Esophagus muscularis mucosa (tissue), 4 donors: ENCODE measurements around the gene YLPM1. TPM values are rescaled to one million over a fixed set of nuclear protein-coding genes. Genes with fewer than 3 reads are reported as not detected.
A peak's percentile ranks its signal among the peaks of the same experiment; 100 is the strongest.

Experiments used
- DNase-seq: peaks from one replicate; pipeline ENCODE4 v3.0.0-alpha.2; 2017; ENCODE audit errors: extremely low spot score
- H3K27ac ChIP-seq, 4 donors: fragments of 200-600 bp; sonication (generic); replicated peaks in 1 of 4; 1 replicate in 3 of 4; 2 replicates in 1 of 4; pipeline ENCODE4 v1.5.1; 2016 to 2019; ENCODE audit warnings: mild to moderate bottlenecking in 1 of 4
- H3K27me3 ChIP-seq, 4 donors: fragments of 200-600 bp; sonication (generic); one replicate each; pipeline versions ENCODE4 v1.5.1 to v1.6.0; 2016 to 2019
- H3K36me3 ChIP-seq, 4 donors: fragments of 200-600 bp; sonication (generic); one replicate each; pipeline ENCODE4 v1.5.1; 2016 to 2019
- H3K4me1 ChIP-seq, 4 donors: fragments of 200-600 bp; sonication (generic); one replicate each; pipeline ENCODE4 v1.5.1; 2016 to 2019
- H3K4me3 ChIP-seq, 4 donors: fragments of 200-600 bp; sonication (generic); 1 replicate in 2 of 4; 2 replicates in 2 of 4; pipeline ENCODE4 v1.5.1; 2016 to 2019; ENCODE audit warnings: mild to moderate bottlenecking in 4 of 4, moderate library complexity in 1 of 4
- H3K9me3 ChIP-seq, 4 donors: fragments of 200-600 bp; sonication (generic); 1 replicate in 3 of 4; 2 replicates in 1 of 4; pipeline ENCODE4 v1.5.1; 2016 to 2019
- EP300 ChIP-seq: sonication (generic); formaldehyde crosslinking; IDR thresholded peaks from one replicate; pipeline ENCODE4 v1.6.1; 2017; ENCODE audit warnings: antibody characterized with exemption
- POLR2A ChIP-seq: fragments of 450-650 bp; IDR thresholded peaks from one replicate; pipeline ENCODE4 v1.6.1; 2017; ENCODE audit warnings: antibody characterized with exemption, moderate library complexity, mild to moderate bottlenecking, low read depth
- POLR2AphosphoS5 ChIP-seq, 2 donors: sonication (generic); formaldehyde crosslinking; IDR thresholded peaks; one replicate each; pipeline ENCODE4 v1.6.1; 2017; ENCODE audit warnings: antibody characterized with exemption in 2 of 2
- WGBS: methylation state at CpG from one replicate; pipeline ENCODE4 v1.1.5; 2018; 5-methylcytosine and 5-hydroxymethylcytosine counted together
- intact Hi-C: fragments of 100-400 bp; cut with DNase I; formaldehyde crosslinking; loops from one replicate; pipeline ENCODE4 v1.15.1; 2023
- total RNA-seq, 4 donors: library from RNA; depleted of rRNA; stranded (reverse); fragments of >200 nt; gene quantifications; one replicate each; pipeline versions ENCODE4 v1.1.0 to v1.2.1, GENCODE V29; 2016
- TF ChIP-seq, protein P1 (sequence below), 3 experiments: fragments of 200-600 bp in 2 of 3; fragments of 450-650 bp in 1 of 3; sonication (generic) in 2 of 3; IDR thresholded peaks; one replicate each; pipeline ENCODE4 v1.5.1; 2017 to 2019; ENCODE audit warnings: antibody characterized with exemption in 3 of 3, mild to moderate bottlenecking in 2 of 3, moderate library complexity in 1 of 3

The YLPM1 gene
- total RNA-seq, 4 donors from 2014 or later, result 31.0 to 47.2 (median 36.0) TPM

DNA sequence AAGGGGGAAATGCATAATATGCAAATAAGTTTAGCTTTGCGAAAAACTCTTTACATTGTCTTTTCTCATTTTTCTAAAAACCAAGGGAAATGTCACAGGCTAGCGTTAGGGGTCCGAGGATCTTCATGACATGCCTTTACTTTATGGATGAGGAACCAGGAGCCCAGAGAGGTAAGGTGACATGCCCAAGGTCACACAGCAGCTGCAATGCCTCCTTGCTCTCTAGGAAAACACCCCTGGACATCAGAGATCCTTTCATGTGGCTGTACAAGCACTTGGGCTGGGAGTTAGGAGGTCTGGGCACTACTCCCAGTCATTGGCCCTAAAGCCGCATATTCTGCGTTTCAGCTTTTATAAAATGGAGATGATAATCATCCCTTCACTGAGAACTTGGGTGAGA, 112.1 kb downstream of the YLPM1 start:
- no peaks in the 10 kb centered on the region for H3K9me3 ChIP-seq
- no peaks in the 10 kb centered on the region for H3K27me3 ChIP-seq
- DNase-seq, result no peak
- TF ChIP-seq, protein P1, sequence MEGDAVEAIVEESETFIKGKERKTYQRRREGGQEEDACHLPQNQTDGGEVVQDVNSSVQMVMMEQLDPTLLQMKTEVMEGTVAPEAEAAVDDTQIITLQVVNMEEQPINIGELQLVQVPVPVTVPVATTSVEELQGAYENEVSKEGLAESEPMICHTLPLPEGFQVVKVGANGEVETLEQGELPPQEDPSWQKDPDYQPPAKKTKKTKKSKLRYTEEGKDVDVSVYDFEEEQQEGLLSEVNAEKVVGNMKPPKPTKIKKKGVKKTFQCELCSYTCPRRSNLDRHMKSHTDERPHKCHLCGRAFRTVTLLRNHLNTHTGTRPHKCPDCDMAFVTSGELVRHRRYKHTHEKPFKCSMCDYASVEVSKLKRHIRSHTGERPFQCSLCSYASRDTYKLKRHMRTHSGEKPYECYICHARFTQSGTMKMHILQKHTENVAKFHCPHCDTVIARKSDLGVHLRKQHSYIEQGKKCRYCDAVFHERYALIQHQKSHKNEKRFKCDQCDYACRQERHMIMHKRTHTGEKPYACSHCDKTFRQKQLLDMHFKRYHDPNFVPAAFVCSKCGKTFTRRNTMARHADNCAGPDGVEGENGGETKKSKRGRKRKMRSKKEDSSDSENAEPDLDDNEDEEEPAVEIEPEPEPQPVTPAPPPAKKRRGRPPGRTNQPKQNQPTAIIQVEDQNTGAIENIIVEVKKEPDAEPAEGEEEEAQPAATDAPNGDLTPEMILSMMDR (IDR thresholded peaks at IDR 0.05), result no peak
- TF ChIP-seq EP300 (no peak), POLR2AphosphoS5 (IDR thresholded peaks at IDR 0.05) (no peak), POLR2A (no peak)
- no peaks in the 10 kb centered on the region for H3K36me3 ChIP-seq
- WGBS, result 95% methylated on average over 5 of the region's 5 CpGs
- intact Hi-C loops, result no loop called here
- peaks cover 0 to 3% (median 0%) of the 10 kb centered on the region in 4 donors for H3K4me1 ChIP-seq
- H3K4me3 ChIP-seq, result no peak overlapping the region
- no peak overlapping the region for H3K27ac ChIP-seq

DNA sequence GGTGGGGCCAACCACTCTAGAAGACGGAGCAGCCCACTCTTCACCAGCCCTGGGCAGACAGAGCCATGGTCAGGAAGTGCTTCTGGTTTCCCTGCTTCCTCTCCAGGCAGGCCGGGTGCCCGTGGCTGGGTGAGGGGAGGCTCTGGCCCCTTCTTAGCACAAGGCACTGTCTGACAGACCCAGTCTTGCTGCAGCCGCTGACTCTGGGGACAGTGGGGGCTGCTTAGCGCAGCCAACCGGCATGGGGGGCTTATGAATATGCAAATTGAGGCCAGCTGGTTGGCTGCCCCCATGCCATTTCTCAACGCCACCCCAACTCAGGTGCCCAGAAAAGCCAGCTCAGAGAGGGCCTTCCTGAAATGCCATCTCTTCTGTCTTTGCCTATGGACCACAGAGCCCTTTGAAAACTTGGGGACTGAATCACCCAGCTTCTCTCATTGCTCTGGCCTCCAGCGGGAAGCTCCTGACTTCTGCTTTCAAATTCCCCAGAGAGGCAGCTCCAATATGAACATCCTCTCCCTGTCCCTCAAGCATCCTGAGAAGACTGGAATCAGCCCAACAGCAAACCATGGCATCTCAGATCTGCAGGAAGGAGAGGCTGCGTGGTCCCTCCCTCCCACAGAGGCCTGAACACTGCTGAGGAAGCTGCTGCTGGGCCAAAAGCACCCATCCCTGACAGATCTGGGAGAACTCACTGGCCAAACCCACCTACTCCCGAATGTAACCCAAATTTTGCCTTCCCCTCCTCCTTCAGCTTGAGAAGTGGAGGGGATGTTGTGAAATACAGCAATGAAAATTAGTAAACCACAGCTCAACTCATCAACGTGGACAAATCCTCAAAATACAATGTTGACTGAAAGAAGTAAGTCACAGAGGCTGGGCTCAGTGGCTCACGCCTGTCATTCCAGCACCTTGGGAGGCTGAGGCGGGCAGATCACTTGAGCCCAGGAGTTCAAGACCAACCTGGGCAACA, 113.1 kb downstream of the YLPM1 start, which contains the start of gene PROX2:
PROX2 (minus strand) TSS at position 205 of the 973 bp plus-strand sequence. CDS start 12,311 bp downstream, outside the sequence.
- intact Hi-C loops, result no loop called here
- DNase-seq, result no peak
- H3K27ac ChIP-seq, result no peak within 1 kb of the TSS
- 51% methylated on average over 11 of the region's 13 CpGs for WGBS
- no peak for TF ChIP-seq POLR2AphosphoS5 (IDR thresholded peaks at IDR 0.05)
- TF ChIP-seq, protein P1 (IDR thresholded peaks at IDR 0.05), result no peak
- no peak for TF ChIP-seq EP300
- no peak for TF ChIP-seq POLR2A
- peaks cover 5 to 9% (median 6%) of the 10 kb centered on the region in 4 donors for H3K4me1 ChIP-seq
- no peaks in the 10 kb centered on the region for H3K9me3 ChIP-seq
- H3K4me3 ChIP-seq, result no peak within 1 kb of the TSS
- no peaks in the 10 kb centered on the region for H3K36me3 ChIP-seq
- no peaks in the 10 kb centered on the region for H3K27me3 ChIP-seq

DNA sequence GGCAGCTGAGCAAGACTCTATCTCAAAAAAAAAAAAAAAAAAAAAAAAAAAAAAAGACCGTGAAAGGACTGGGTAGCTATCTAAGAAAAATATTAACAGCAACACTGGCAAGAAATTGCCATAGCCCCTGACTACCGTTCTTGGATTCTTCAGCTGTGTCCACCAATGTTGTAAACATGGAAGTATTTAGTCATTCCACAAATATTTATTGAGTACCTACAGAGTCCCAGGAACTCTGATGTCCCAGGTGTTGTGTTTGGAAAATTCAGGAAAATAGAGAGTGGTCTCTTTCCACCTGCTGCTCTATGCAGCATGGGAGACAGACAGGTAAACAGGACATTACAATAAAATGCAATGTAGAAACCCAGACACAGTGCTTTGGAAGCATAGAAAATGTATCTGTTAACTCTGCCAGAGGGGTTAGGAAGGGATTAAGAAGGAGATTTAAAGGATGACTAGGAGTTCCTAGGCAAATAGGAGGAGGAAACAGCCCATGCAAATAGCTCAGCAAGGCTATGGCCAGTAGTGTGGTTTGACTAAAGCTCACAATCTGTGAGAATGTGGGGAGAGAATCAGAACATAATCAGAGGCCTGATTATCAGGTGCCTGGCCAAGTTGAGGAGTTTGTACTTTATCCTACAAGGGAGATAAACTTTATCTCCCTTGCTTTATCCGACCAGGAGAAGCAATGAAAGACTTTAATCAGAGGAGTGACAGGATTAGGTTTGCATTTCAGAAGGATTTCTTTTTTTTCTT, 116.5 kb downstream of the YLPM1 start:
- peaks cover 26 to 31% (median 28%) of the 10 kb centered on the region in 4 donors for H3K4me1 ChIP-seq
- no peak overlapping the region for H3K4me3 ChIP-seq
- TF ChIP-seq POLR2AphosphoS5 (IDR thresholded peaks at IDR 0.05) (no peak), POLR2A (no peak), EP300 (no peak)
- TF ChIP-seq, protein P1 (IDR thresholded peaks at IDR 0.05), result no peak
- H3K9me3 ChIP-seq, result no peaks in the 10 kb centered on the region
- 78% methylated on average over 3 of the region's 3 CpGs for WGBS
- H3K36me3 ChIP-seq, result no peaks in the 10 kb centered on the region
- H3K27ac ChIP-seq, result no peak overlapping the region
- intact Hi-C loops, result no loop called here
- no peak for DNase-seq
- no peaks in the 10 kb centered on the region for H3K27me3 ChIP-seq

DNA sequence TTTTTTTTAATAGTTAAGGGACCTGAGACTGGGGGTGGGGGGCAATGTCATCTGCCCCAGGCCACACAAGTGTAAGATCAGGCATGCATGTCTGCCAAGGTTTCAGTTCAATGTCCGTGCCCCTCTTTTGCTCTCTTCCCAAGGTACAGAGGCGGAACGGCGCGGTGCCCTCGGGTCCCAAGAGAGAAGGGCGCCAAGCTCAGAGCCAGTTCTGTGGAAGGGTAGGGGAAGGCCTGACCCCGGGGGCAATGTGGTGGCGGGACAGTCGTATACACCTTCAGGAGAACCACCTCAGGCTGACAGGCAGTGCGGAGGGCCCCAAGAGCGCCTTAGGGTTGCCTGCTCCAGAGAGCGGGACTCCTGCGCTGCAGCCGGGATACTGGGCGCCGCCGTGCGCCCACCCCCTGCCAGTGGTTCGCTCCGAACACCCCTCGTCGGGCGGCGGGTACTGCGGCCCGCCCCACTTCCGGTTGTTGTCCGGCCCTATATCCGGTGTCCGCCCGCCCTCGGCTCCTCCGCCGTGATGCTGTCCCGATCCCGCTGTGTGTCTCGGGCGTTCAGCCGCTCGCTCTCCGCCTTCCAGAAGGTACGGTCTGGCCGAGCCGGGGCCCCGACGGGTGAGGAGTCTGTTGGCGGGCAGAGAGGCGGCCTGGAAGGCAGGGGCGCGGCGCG, 118.5 kb downstream of the YLPM1 start, which contains the start of gene DLST:
DLST (plus strand) TSS at position 486 of the 672 bp plus-strand sequence; CDS start at position 524, 38 bp downstream.
- Histone ChIP-seq H3K27ac (peak within 1 kb of the TSS; percentile 95 to 99 (median 97)), H3K4me3 (peak within 1 kb of the TSS; percentile 87 to 93 (median 90)), H3K9me3 (no peaks in the 10 kb centered on the region), H3K4me1 (peaks cover 45 to 49% (median 46%) of the 10 kb centered on the region in 4 donors), H3K36me3 (peaks cover 0 to 9% (median 5%) of the 10 kb centered on the region in 4 donors), H3K27me3 (no peaks in the 10 kb centered on the region)
- intact Hi-C loops, result no loop called here
- DNase-seq, result peak; percentile 95
- 2% methylated on average over 7 of the region's 53 CpGs for WGBS
- TF ChIP-seq POLR2AphosphoS5 (IDR thresholded peaks at IDR 0.05), result peak; percentile 93 to 97
- TF ChIP-seq POLR2A, result peak; percentile 81
- no peak for TF ChIP-seq EP300
- TF ChIP-seq, protein P1 (IDR thresholded peaks at IDR 0.05), result peak in 1 of 3 experiments; percentile 5
